H1 (cell line): ENCODE results near the gene FECH. TPM values are rescaled to one million over a fixed set of nuclear protein-coding genes. Genes with fewer than 3 reads are reported as not detected.

Experiments
- CTCF ChIA-PET: fragments of 300-600 bp; sonication (Branson Sonifier 250); formaldehyde crosslinking; loops from one replicate; lab custom pipeline; 2021; ENCODE audit not compliant: partially characterized antibody; lab: Charles Lee
- POLR2A ChIA-PET: fragments of 300-600 bp; sonication (Branson Sonifier 250); formaldehyde crosslinking; loops from one replicate; lab custom pipeline; 2021; ENCODE audit warnings: inconsistent platforms; ENCODE audit not compliant: partially characterized antibody; lab: Charles Lee
- DNase-seq, 2 experiments: peaks; one replicate each; pipeline versions ENCODE4 v3.0.0 to v3.0.0-alpha.2; 2010 to 2022; ENCODE audit warnings: low spot score in 2 of 2, low read depth in 1 of 2, mixed read lengths in 1 of 2
- FAIRE-seq: peaks from 2 replicates; lab custom pipeline; 2011; peaks lifted over from hg19 to GRCh38; lab: Jason Lieb, UNC
- H2AFZ ChIP-seq: 2 replicates; pipeline ENCODE4 v1.8.1; 2012; ENCODE audit warnings: low read length, inconsistent platforms
- H2AK5ac ChIP-seq: 2 replicates; pipeline ENCODE4 v1.6.1; 2013; ENCODE audit warnings: low read depth, low read length
- H2BK120ac ChIP-seq: replicated peaks from 2 replicates; pipeline ENCODE3; 2013; ENCODE audit warnings: low read depth, low read length, inconsistent platforms
- H2BK12ac ChIP-seq: 2 replicates; pipeline ENCODE4 v1.6.1; 2013; ENCODE audit warnings: low read depth, low read length
- H2BK15ac ChIP-seq: 2 replicates; pipeline ENCODE4 v1.6.1; 2013; ENCODE audit warnings: low read length
- H2BK20ac ChIP-seq: 2 replicates; pipeline ENCODE4 v1.6.1; 2013; ENCODE audit warnings: low read length
- H2BK5ac ChIP-seq: 2 replicates; pipeline ENCODE4 v1.6.1; 2013; ENCODE audit warnings: low read depth, low read length
- H3K14ac ChIP-seq: 2 replicates; pipeline ENCODE4 v1.6.1; 2013; ENCODE audit warnings: inconsistent platforms; ENCODE audit not compliant: insufficient read length
- H3K18ac ChIP-seq: 2 replicates; pipeline ENCODE4 v1.6.1; 2013; ENCODE audit warnings: low read length; ENCODE audit errors: extremely low read depth
- H3K23ac ChIP-seq: 2 replicates; pipeline ENCODE4 v1.6.1; 2013; ENCODE audit warnings: inconsistent platforms; ENCODE audit not compliant: insufficient read length
- H3K23me2 ChIP-seq: 2 replicates; pipeline ENCODE4 v1.6.1; 2013; ENCODE audit warnings: low read depth, low read length
- H3K27ac ChIP-seq: 2 replicates; pipeline ENCODE4 v1.6.1; 2011; ENCODE audit warnings: low read depth, low read length, inconsistent platforms
- H3K27me3 ChIP-seq, 4 experiments: replicated peaks in 1 of 4; 1 replicate in 1 of 4; 2 replicates in 3 of 4; pipeline versions ENCODE4 v1.6.1 to v1.8.1; 2011 to 2013; ENCODE audit warnings: low read length in 3 of 4, mild to moderate bottlenecking in 3 of 4, inconsistent platforms in 2 of 4, mixed read lengths in 2 of 4, moderate library complexity in 1 of 4; ENCODE audit not compliant: control insufficient read depth in 3 of 4, insufficient read depth in 3 of 4; ENCODE audit errors: extremely low read depth in 1 of 4
- H3K36me3 ChIP-seq, 4 experiments: 2 replicates each; pipeline versions ENCODE4 v1.6.1 to v1.8.1; 2011 to 2013; ENCODE audit warnings: mild to moderate bottlenecking in 4 of 4, low read length in 3 of 4, moderate library complexity in 2 of 4, control low read depth in 1 of 4, inconsistent platforms in 1 of 4; ENCODE audit not compliant: insufficient read depth in 4 of 4, control insufficient read depth in 2 of 4
- H3K4ac ChIP-seq: replicated peaks from 2 replicates; pipeline ENCODE3; 2013; ENCODE audit warnings: low read length, low read depth, mixed read lengths, inconsistent platforms; ENCODE audit not compliant: insufficient read length
- H3K4me1 ChIP-seq, 4 experiments: replicated peaks in 1 of 4; 1 replicate in 1 of 4; 2 replicates in 3 of 4; pipeline versions ENCODE4 v1.6.1 to v1.8.1; 2011 to 2013; ENCODE audit warnings: low read length in 3 of 4, inconsistent platforms in 2 of 4, mixed read lengths in 1 of 4; ENCODE audit not compliant: insufficient read depth in 4 of 4, control insufficient read depth in 3 of 4
- H3K4me2 ChIP-seq, 2 experiments: 2 replicates each; pipeline versions ENCODE4 v1.6.1 to v1.8.1; 2011 to 2013; ENCODE audit warnings: low read depth in 2 of 2, low read length in 2 of 2, control low read depth in 1 of 2, inconsistent platforms in 1 of 2, mild to moderate bottlenecking in 1 of 2; ENCODE audit not compliant: insufficient read depth in 1 of 2
- H3K4me3 ChIP-seq, 4 experiments: fragments of 200-600, 300-600 bp in 1 of 4; sonication (generic), shearing (Covaris generic), sonication (Bioruptor Twin) in 1 of 4; 2 replicates each; pipeline versions ENCODE4 v1.5.1 to v1.8.1; 2011 to 2016; ENCODE audit warnings: low read length in 4 of 4, low read depth in 3 of 4, control low read depth in 2 of 4, inconsistent platforms in 2 of 4, mild to moderate bottlenecking in 2 of 4, mixed read lengths in 1 of 4, moderate library complexity in 1 of 4; ENCODE audit not compliant: insufficient read depth in 2 of 4; ENCODE audit errors: extremely low read depth in 1 of 4
- H3K56ac ChIP-seq: replicated peaks from 2 replicates; pipeline ENCODE3; 2013; ENCODE audit warnings: low read depth, mild to moderate bottlenecking, mixed read lengths, low read length, inconsistent platforms; ENCODE audit not compliant: insufficient read length
- H3K79me1 ChIP-seq: 2 replicates; pipeline ENCODE4 v1.6.1; 2013; ENCODE audit warnings: low read depth, low read length, control low read depth
- H3K79me2 ChIP-seq, 2 experiments: 2 replicates each; pipeline versions ENCODE4 v1.6.1 to v1.8.1; 2012 to 2013; ENCODE audit warnings: low read length in 2 of 2, mild to moderate bottlenecking in 2 of 2, inconsistent platforms in 1 of 2; ENCODE audit not compliant: insufficient read depth in 2 of 2, control insufficient read depth in 1 of 2
- H3K9ac ChIP-seq, 4 experiments: replicated peaks in 1 of 4; 1 replicate in 1 of 4; 2 replicates in 3 of 4; pipeline versions ENCODE4 v1.6.1 to v1.8.1; 2011 to 2013; ENCODE audit warnings: low read depth in 3 of 4, low read length in 3 of 4, control low read depth in 2 of 4, mild to moderate bottlenecking in 2 of 4, moderate library complexity in 2 of 4, inconsistent platforms in 1 of 4; ENCODE audit errors: extremely low read depth in 1 of 4
- H3K9me3 ChIP-seq, 2 experiments: 2 replicates each; pipeline versions ENCODE4 v1.6.1 to v1.8.1; 2012 to 2013; ENCODE audit warnings: mild to moderate bottlenecking in 2 of 2, moderate library complexity in 2 of 2, control low read depth in 1 of 2, inconsistent platforms in 1 of 2, low read depth in 1 of 2, low read length in 1 of 2, mixed read lengths in 1 of 2; ENCODE audit not compliant: insufficient read depth in 2 of 2
- H4K20me1 ChIP-seq, 2 experiments: replicated peaks in 1 of 2; 2 replicates each; pipeline versions ENCODE3 to v1.8.1; 2011 to 2013; ENCODE audit warnings: inconsistent platforms in 2 of 2, low read length in 2 of 2, mild to moderate bottlenecking in 1 of 2; ENCODE audit not compliant: insufficient read depth in 2 of 2, control insufficient read depth in 1 of 2
- H4K5ac ChIP-seq: 2 replicates; pipeline ENCODE4 v1.6.1; 2013; ENCODE audit warnings: low read length, low read depth, mixed read lengths, inconsistent platforms; ENCODE audit not compliant: insufficient read length
- H4K8ac ChIP-seq: 2 replicates; pipeline ENCODE4 v1.8.0; 2013; ENCODE audit warnings: mild to moderate bottlenecking, moderate library complexity, low read length, inconsistent platforms; ENCODE audit not compliant: insufficient read depth; ENCODE audit errors: extremely low read depth
- H4K91ac ChIP-seq: replicated peaks from 2 replicates; pipeline ENCODE3; 2013; ENCODE audit warnings: low read length, mixed read lengths, inconsistent platforms; ENCODE audit not compliant: insufficient read length
- BACH1 ChIP-seq: IDR thresholded peaks from 2 replicates; pipeline ENCODE4 v1.6.1; 2012; ENCODE audit warnings: low read length, improper control_type of control experiment
- CHD1 ChIP-seq: IDR thresholded peaks from 2 replicates; pipeline ENCODE4 v1.6.1; 2012; ENCODE audit warnings: low read depth, low read length, improper control_type of control experiment
- CHD2 ChIP-seq: IDR thresholded peaks from 2 replicates; pipeline ENCODE4 v1.6.1; 2012; ENCODE audit warnings: low read length, improper control_type of control experiment
- EZH2 ChIP-seq: fragments of 200-600 bp; sonication (generic); IDR thresholded peaks from 2 replicates; pipeline ENCODE4 v1.7.1; 2012; ENCODE audit warnings: low read depth, mild to moderate bottlenecking, moderate library complexity, low read length, inconsistent platforms; ENCODE audit not compliant: severe bottlenecking
- FOSL1 ChIP-seq: IDR thresholded peaks from 2 replicates; pipeline ENCODE4 v1.6.1; 2011; ENCODE audit warnings: mild to moderate bottlenecking, low read depth, low read length, moderate library complexity; ENCODE audit not compliant: insufficient read depth
- JUND ChIP-seq: IDR thresholded peaks from 2 replicates; pipeline ENCODE4 v1.6.1; 2011; ENCODE audit warnings: mild to moderate bottlenecking, improper control_type of control experiment, low read length
- KDM4A ChIP-seq: IDR thresholded peaks from one replicate; pipeline ENCODE4 v1.7.1; 2012; ENCODE audit warnings: low read depth, mild to moderate bottlenecking, moderate library complexity, low read length, inconsistent platforms; ENCODE audit not compliant: severe bottlenecking
- POLR2A ChIP-seq, 2 experiments: IDR thresholded peaks; 1 replicate in 1 of 2; 2 replicates in 1 of 2; pipeline ENCODE4 v1.6.1; 2011; ENCODE audit warnings: low read depth in 2 of 2, low read length in 2 of 2, mild to moderate bottlenecking in 2 of 2; ENCODE audit errors: control extremely low read depth in 1 of 2
- POLR2AphosphoS5 ChIP-seq: IDR thresholded peaks from 2 replicates; pipeline ENCODE4 v1.6.1; 2011; ENCODE audit warnings: low read depth, low read length
- SAP30 ChIP-seq: fragments of 300-600 bp; sonication (generic); IDR thresholded peaks from 2 replicates; pipeline ENCODE4 v1.7.1; 2012; ENCODE audit warnings: low read length, moderate library complexity, mild to moderate bottlenecking, inconsistent platforms; ENCODE audit not compliant: insufficient read depth, insufficient replicate concordance
- SIRT6 ChIP-seq: IDR thresholded peaks from one replicate; pipeline ENCODE4 v1.7.1; 2012; ENCODE audit warnings: low read length, inconsistent platforms
- SP1 ChIP-seq: IDR thresholded peaks from 2 replicates; pipeline ENCODE4 v1.6.1; 2011; ENCODE audit warnings: low read depth, low read length
- SRF ChIP-seq: IDR thresholded peaks from 2 replicates; pipeline ENCODE4 v1.6.1; 2011; ENCODE audit warnings: mild to moderate bottlenecking, low read depth, low read length, moderate library complexity
- TCF12 ChIP-seq: IDR thresholded peaks from 2 replicates; pipeline ENCODE4 v1.6.1; 2011; ENCODE audit warnings: low read depth, mild to moderate bottlenecking, low read length
- WGBS, 2 experiments: shearing (Covaris generic) in 1 of 2; methylation state at CpG; one replicate each; pipeline versions ENCODE4 v1.1.6 to v1.1.7; 2013 to 2015; ENCODE audit warnings: low lambda C conversion rate in 2 of 2, mixed read lengths in 2 of 2, inconsistent platforms in 1 of 2, low coverage in 1 of 2, missing lambda C conversion rate in 1 of 2; ENCODE audit not compliant: insufficient replicate concordance in 2 of 2, insufficient coverage in 1 of 2, insufficient read length in 1 of 2; ENCODE audit errors: extremely low coverage in 1 of 2, missing lambda C conversion rate in 1 of 2; 5-methylcytosine and 5-hydroxymethylcytosine counted together
- polyA plus RNA-seq, 7 experiments: library from polyadenylated mRNA; depleted of rRNA in 3 of 7; stranded (reverse) in 5 of 7; unstranded in 2 of 7; fragments of >200 nt in 5 of 7; fragments of 200-250 nt in 2 of 7; gene quantifications; 1 replicate in 5 of 7; 2 replicates in 1 of 7; 4 replicates in 1 of 7; pipeline versions ENCODE4 v1.2.1 to v1.2.3, GENCODE V29; 2011 to 2013; ENCODE audit warnings: missing spikeins in 2 of 7, mixed read lengths in 2 of 7
- total RNA-seq: library from RNA; stranded (reverse); fragmentation: NEBNext Ultra II Directional; extraction: Animal tissue kit (Norgen Biotek cat#: 25700); gene quantifications from 2 replicates; pipeline ENCODE4 v1.2.1, GENCODE V29; 2021
- TF ChIP-seq, protein P1 (sequence below): IDR thresholded peaks from 2 replicates; pipeline ENCODE4 v1.6.1; 2011; ENCODE audit warnings: low read length, improper control_type of control experiment

The FECH gene
- total and polyA plus RNA-seq, 2 of the 8 experiments (the other 6 are each of a cell fraction or from before 2014, with no cell fraction given) = 13.1 to 26.6 TPM

DNA sequence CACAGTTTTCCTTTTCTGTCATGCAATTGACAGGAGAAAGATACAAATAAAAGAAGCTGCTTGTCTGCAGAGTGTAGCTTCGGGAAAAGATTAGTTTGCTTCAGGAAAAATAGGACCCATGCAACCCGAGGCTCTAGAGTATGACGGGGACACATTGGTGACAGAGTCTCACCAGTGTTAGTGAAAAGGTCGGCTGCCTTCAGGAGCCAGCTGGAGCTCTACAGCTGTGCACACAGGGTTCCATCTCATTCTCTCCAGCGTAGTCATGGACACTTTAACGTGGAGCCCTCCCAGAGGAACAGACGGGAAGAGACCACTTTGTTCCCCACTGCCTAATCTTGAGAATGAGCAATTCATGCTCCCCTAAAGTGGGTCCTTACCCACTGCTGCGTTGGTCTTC, 42.9 kb downstream of the FECH start:
- 91% methylated on average over 8 of the region's 8 CpGs; no CpG with 5 or more reads in 1 of the 2 experiments for WGBS, 2 experiments
- no peaks in the 10 kb centered on the region for H3K4me1 ChIP-seq
- H2BK5ac ChIP-seq = no peak overlapping the region
- no peak overlapping the region for H3K14ac ChIP-seq
- no peaks in the 10 kb centered on the region for H3K27me3 ChIP-seq
- H2BK15ac ChIP-seq = no peak overlapping the region
- no peak overlapping the region for H3K4me3 ChIP-seq
- no peaks in the 10 kb centered on the region for H3K36me3 ChIP-seq
- H3K23ac ChIP-seq = no peak overlapping the region
- H3K18ac ChIP-seq = no peak overlapping the region
- H3K9me3 ChIP-seq = no peaks in the 10 kb centered on the region
- ChIA-PET CTCF (interaction anchor here (1.0 to 2.3 kb wide), 3 partner anchors 15 to 243 kb away, joined by 3 to 14 read pairs (median 4); no protein-coding TSS in a partner anchor), POLR2A (interaction anchor here (1.5 kb wide), 1 partner anchor 78 kb away, joined by 4 read pairs; the partner anchor contains the start of gene NARS1)
- no peaks in the 10 kb centered on the region for H3K23me2 ChIP-seq
- no peak for FAIRE-seq
- H2AK5ac ChIP-seq = no peak overlapping the region
- H2BK20ac ChIP-seq = no peak overlapping the region
- H2BK120ac ChIP-seq = no peak overlapping the region
- H4K8ac ChIP-seq = no peak overlapping the region
- no peak overlapping the region for H3K9ac ChIP-seq
- H3K27ac ChIP-seq = no peak overlapping the region
- H4K5ac ChIP-seq = no peak overlapping the region
- H3K4me2 ChIP-seq = no peak overlapping the region
- H4K91ac ChIP-seq = no peak overlapping the region
- H4K20me1 ChIP-seq = no peaks in the 10 kb centered on the region
- H2BK12ac ChIP-seq = no peak overlapping the region
- no peak overlapping the region for H2AFZ ChIP-seq
- DNase-seq = no peak
- H3K4ac ChIP-seq = no peak overlapping the region
- H3K79me1 ChIP-seq = no peaks in the 10 kb centered on the region
- H3K79me2 ChIP-seq = no peaks in the 10 kb centered on the region
- no peak overlapping the region for H3K56ac ChIP-seq
- TF ChIP-seq CHD2 (no peak), TCF12 (no peak), BACH1 (no peak), JUND (no peak), SIRT6 (no peak), SAP30 (no peak), FOSL1 (no peak), POLR2AphosphoS5 (no peak), CHD1 (no peak), SRF (no peak), EZH2 (no peak), KDM4A (no peak), SP1 (no peak), POLR2A (IDR thresholded peaks at IDR 0.05; ENCODE audit: control extremely low read depth in 1 of 2, low read depth in 2 of 2, low read length in 2 of 2) (no peak)
- TF ChIP-seq, protein P1, sequence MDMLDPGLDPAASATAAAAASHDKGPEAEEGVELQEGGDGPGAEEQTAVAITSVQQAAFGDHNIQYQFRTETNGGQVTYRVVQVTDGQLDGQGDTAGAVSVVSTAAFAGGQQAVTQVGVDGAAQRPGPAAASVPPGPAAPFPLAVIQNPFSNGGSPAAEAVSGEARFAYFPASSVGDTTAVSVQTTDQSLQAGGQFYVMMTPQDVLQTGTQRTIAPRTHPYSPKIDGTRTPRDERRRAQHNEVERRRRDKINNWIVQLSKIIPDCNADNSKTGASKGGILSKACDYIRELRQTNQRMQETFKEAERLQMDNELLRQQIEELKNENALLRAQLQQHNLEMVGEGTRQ = no peak
